Measurements from ENCODE around the gene C2orf72.

- TF ChIP-seq, protein P1, sequence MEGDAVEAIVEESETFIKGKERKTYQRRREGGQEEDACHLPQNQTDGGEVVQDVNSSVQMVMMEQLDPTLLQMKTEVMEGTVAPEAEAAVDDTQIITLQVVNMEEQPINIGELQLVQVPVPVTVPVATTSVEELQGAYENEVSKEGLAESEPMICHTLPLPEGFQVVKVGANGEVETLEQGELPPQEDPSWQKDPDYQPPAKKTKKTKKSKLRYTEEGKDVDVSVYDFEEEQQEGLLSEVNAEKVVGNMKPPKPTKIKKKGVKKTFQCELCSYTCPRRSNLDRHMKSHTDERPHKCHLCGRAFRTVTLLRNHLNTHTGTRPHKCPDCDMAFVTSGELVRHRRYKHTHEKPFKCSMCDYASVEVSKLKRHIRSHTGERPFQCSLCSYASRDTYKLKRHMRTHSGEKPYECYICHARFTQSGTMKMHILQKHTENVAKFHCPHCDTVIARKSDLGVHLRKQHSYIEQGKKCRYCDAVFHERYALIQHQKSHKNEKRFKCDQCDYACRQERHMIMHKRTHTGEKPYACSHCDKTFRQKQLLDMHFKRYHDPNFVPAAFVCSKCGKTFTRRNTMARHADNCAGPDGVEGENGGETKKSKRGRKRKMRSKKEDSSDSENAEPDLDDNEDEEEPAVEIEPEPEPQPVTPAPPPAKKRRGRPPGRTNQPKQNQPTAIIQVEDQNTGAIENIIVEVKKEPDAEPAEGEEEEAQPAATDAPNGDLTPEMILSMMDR (IDR thresholded peaks at IDR 0.05) = no peak
- no peak for TF ChIP-seq POLR2A (IDR thresholded peaks at IDR 0.05)
These were observed 51.4 kb downstream of the C2orf72 start for GRCh38 chr2:231088754-231089153.
